PFSK-1 (cell line): ENCODE results near the gene MLPH.

Source experiments
- FOXP2 ChIP-seq: optimal IDR thresholded peaks from 2 replicates; pipeline ENCODE3; 2011; ENCODE audit warnings: borderline replicate concordance, control low read depth, inconsistent platforms; ENCODE audit not compliant: insufficient read depth; ENCODE audit errors: extremely low read length, extremely low read depth
- POLR2AphosphoS5 ChIP-seq: IDR thresholded peaks from 2 replicates; pipeline ENCODE4 v1.6.1; 2012; ENCODE audit warnings: low read depth, mild to moderate bottlenecking, control low read depth, low read length, moderate library complexity
- REST ChIP-seq, 2 experiments: IDR thresholded peaks; 2 replicates each; pipeline versions ENCODE4 v1.6.1 to v1.8.0; 2011 to 2012; ENCODE audit warnings: low read depth in 2 of 2, low read length in 2 of 2, control low read depth in 1 of 2, inconsistent platforms in 1 of 2, mild to moderate bottlenecking in 1 of 2, moderate library complexity in 1 of 2; ENCODE audit not compliant: insufficient read depth in 1 of 2
- SIN3A ChIP-seq: IDR thresholded peaks from 2 replicates; pipeline ENCODE4 v1.6.1; 2012; ENCODE audit warnings: mild to moderate bottlenecking, low read length, moderate library complexity, borderline replicate concordance; ENCODE audit not compliant: insufficient read depth
- TAF1 ChIP-seq: IDR thresholded peaks from 2 replicates; pipeline ENCODE4 v1.6.1; 2012; ENCODE audit warnings: low read length, control low read depth, borderline replicate concordance; ENCODE audit not compliant: insufficient read depth

- no peak for TF ChIP-seq POLR2AphosphoS5
- no peak for TF ChIP-seq TAF1
- TF ChIP-seq REST (IDR thresholded peaks at IDR 0.05; ENCODE audit: insufficient read depth in 1 of 2, low read depth in 2 of 2, low read length in 2 of 2) = no peak
- TF ChIP-seq SIN3A = no peak
- no peak for TF ChIP-seq FOXP2
Observed at GRCh38 chr2:237478095-237478494, 9.0 kb upstream of the MLPH start.
